ENCODE results near the gene STAT4.

- TF ChIP-seq ESRRA (CRISPR knock-in tag; IDR thresholded peaks at IDR 0.05; ENCODE audit: borderline replicate concordance) (no peak), FOXP1 (CRISPR knock-in tag; IDR thresholded peaks at IDR 0.05; ENCODE audit: borderline replicate concordance) (no peak), JAZF1 (CRISPR knock-in tag; IDR thresholded peaks at IDR 0.05) (no peak), CTCF (IDR thresholded peaks at IDR 0.05) (no peak), ATF2 (CRISPR knock-in tag; IDR thresholded peaks at IDR 0.05; ENCODE audit: borderline replicate concordance, low read depth) (no peak), MXD4 (CRISPR knock-in tag; IDR thresholded peaks at IDR 0.05; ENCODE audit: borderline replicate concordance) (no peak), IRF2 (CRISPR knock-in tag; IDR thresholded peaks at IDR 0.05; ENCODE audit: borderline replicate concordance, low read depth) (no peak), USF2 (CRISPR knock-in tag; IDR thresholded peaks at IDR 0.05) (no peak), TEAD4 (CRISPR knock-in tag; IDR thresholded peaks at IDR 0.05) (no peak)
Observed at GRCh38 chr2:190986221-190986953, 164.4 kb downstream of the STAT4 start.
